Activated naive CD4-positive, alpha-beta T cell treated with anti-CD3 and anti-CD28 coated beads, Interleukin-2, amount 50 U/mL, for 24 hours (primary cell): ENCODE data around the gene DCP2.
A peak's percentile ranks its signal among the peaks of the same experiment; 100 is the strongest.

Experiments used
- H3K27ac Mint-ChIP-seq: one replicate; pipeline ENCODE4 v1.8.0; 2021; ENCODE audit warnings: mild to moderate bottlenecking, mixed read lengths
- H3K27me3 Mint-ChIP-seq: one replicate; pipeline ENCODE4 v1.8.0; 2021; ENCODE audit warnings: mixed read lengths
- H3K36me3 Mint-ChIP-seq: one replicate; pipeline ENCODE4 v1.8.0; 2021; ENCODE audit warnings: mixed read lengths
- H3K4me1 Mint-ChIP-seq: one replicate; pipeline ENCODE4 v1.8.0; 2021; ENCODE audit warnings: mixed read lengths
- H3K4me3 Mint-ChIP-seq: one replicate; pipeline ENCODE4 v1.8.0; 2021; ENCODE audit warnings: mild to moderate bottlenecking, mixed read lengths
- H3K9me3 Mint-ChIP-seq: one replicate; pipeline ENCODE4 v1.8.0; 2021; ENCODE audit warnings: mixed read lengths

Gene DCP2

DNA sequence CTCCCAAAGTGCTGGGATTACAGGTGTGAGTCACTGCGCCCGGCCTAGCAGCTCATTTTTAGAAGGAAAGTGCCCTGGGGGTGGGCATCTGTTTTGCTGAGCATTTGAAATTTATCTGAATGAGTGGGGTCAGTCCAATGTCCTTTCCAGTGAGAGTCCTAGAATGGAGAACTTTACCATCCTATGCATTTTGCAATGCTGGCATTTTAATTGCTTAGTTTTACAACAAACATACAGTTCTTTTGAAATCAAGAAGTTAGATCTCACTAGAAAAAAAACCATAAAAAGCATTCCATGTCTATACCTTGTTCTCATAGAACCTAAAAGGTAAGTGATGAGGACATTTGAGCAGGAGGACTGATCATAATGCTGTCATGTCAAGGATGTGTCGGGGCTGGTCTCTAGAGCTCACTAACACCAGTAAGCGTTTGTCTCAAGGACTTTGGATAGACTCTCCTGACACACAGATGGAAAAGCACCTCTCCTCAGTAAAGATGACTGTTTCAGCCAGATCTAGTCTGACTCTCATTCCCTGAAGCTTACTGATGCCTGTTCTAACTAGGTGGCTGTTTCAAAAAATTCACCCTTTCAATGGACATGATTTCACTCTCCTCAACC lies 83.9 kb downstream of the DCP2 start:
- Mint-ChIP-seq H3K4me3 (no peak overlapping the region), H3K36me3 (no peaks in the 10 kb centered on the region), H3K4me1 (peaks cover 50% of the 10 kb centered on the region), H3K27ac (no peak overlapping the region), H3K9me3 (no peaks in the 10 kb centered on the region), H3K27me3 (no peaks in the 10 kb centered on the region)

DNA sequence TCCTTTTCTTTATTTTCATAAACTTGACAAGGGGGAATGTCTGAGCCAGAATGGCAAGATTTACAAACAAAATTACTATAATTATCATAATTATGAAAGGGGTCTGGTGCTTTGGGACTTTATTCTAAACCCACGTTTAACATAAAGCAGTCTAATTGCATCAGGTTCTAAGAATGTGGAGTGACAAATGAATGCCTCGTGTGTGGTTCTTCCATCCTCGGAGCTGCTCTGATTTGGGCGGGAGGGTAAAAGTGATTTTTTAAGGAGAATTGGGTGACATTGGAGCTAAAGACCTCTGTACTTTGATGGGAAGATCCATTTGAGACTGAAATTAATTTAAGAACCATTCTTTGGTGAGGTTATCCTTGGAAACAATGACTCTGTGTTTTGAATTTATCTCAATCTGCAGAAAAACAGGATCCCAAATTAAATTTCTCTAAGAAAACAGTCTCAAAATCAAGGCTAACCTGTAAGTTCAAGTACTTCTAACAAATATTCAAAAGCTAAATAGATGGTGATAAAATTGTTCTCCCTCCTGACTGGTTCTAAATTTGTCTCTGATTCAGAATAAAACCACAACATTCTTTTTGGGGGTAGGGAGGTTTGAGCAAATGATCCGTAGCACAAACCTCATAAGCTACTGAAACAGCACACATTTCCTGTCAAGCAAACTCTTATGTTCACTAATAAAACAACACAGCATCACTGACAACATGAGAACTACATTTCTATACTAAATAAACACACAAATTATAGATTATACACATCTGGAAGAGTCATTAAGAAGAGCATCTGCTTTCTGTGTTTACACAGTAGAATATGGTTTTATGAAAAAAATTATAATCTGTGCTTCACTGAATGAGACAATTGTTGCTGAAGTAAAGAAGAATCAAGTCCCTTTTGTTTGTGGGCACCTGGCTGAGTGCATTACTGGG lies 85.5 kb downstream of the DCP2 start:
- peaks cover 54% of the 10 kb centered on the region for H3K4me1 Mint-ChIP-seq

DNA sequence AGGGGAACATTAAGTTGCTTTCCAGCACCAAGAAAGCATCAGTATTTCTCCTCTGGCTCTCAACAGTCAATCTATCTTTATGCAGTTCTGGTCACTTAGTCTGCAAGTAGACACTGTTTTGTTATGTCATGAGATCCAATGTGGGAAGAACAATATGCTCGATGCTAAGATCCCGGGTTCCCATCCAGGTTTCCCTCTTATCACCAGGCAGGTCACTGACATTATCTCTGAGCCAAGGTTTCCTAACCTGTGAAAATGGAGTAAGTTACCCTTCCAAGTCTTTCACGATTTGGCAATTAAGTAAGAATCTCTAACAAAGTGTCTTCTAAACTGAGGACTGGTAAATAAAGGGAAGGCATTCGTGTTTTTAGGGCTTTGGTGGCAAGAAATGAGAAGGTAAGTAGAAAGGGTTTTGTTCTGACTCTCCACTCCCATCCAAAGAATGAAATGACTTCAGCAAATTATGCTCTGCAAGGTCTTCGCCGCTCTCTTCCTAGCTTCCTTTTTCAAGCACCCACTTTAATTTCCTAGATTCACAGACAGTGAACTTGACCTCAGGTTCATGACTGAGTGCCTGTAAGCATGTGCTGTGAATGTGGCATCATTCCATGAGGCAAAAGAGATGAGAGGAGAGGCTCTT lies 86.4 kb downstream of the DCP2 start:
- peak overlapping the region; percentile 20 for H3K27ac Mint-ChIP-seq
- no peak overlapping the region for H3K4me3 Mint-ChIP-seq
- H3K4me1 Mint-ChIP-seq: peaks cover 54% of the 10 kb centered on the region
- peaks cover 2% of the 10 kb centered on the region for H3K36me3 Mint-ChIP-seq
- no peaks in the 10 kb centered on the region for H3K9me3 Mint-ChIP-seq
- no peaks in the 10 kb centered on the region for H3K27me3 Mint-ChIP-seq

More for the DNA sequence above, 85.5 kb downstream of the DCP2 start:
- H3K27ac Mint-ChIP-seq: peak overlapping the region; percentile 36
- peaks cover 2% of the 10 kb centered on the region for H3K36me3 Mint-ChIP-seq
- no peak overlapping the region for H3K4me3 Mint-ChIP-seq
- no peaks in the 10 kb centered on the region for H3K27me3 Mint-ChIP-seq
- no peaks in the 10 kb centered on the region for H3K9me3 Mint-ChIP-seq

DNA sequence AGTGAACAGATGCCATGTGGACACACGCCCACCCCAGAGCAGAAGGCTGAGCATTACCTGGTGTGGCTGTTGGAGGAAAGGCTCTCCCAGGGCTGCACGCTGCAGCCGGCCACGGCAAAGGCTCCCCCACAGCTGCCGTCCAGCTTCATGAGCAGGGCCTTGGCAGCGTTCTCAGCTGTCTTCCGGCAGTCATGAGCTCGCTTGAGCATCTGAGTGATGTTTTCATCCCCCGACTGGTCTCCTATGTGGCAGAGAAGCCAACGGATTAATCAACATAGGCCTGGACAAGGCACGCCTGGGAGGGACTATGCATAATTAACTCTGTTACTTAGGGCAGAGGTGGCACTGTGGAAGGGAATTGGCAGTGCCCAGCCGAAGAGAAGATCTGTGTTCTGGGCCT lies 87.3 kb downstream of the DCP2 start:
- no peak overlapping the region for H3K27ac Mint-ChIP-seq
- H3K36me3 Mint-ChIP-seq: peaks cover 2% of the 10 kb centered on the region
- no peaks in the 10 kb centered on the region for H3K27me3 Mint-ChIP-seq
- no peak overlapping the region for H3K4me3 Mint-ChIP-seq
- H3K4me1 Mint-ChIP-seq: peaks cover 52% of the 10 kb centered on the region
- no peaks in the 10 kb centered on the region for H3K9me3 Mint-ChIP-seq

DNA sequence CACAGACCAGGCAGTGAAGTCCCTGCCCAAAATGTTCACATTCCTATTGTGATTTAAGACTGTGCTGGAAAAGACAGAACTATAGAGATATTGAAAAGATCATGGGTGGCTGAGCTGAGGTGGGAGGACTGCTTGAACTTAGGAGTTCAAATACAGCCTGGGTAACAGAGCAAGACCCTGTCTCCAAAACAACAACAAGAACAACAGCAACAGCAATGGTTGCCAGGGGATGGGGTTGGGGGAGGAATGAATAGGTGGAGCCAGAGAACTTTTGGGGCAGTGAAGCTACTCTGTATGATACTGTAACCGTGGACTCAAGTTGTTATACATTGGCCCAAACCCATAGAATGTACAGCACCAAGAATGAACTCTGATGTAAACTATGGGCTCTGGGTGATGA lies 88.2 kb downstream of the DCP2 start:
- Mint-ChIP-seq H3K9me3 (no peaks in the 10 kb centered on the region), H3K4me1 (peaks cover 43% of the 10 kb centered on the region), H3K4me3 (no peak overlapping the region), H3K27me3 (no peaks in the 10 kb centered on the region), H3K36me3 (peaks cover 2% of the 10 kb centered on the region), H3K27ac (no peak overlapping the region)

DNA sequence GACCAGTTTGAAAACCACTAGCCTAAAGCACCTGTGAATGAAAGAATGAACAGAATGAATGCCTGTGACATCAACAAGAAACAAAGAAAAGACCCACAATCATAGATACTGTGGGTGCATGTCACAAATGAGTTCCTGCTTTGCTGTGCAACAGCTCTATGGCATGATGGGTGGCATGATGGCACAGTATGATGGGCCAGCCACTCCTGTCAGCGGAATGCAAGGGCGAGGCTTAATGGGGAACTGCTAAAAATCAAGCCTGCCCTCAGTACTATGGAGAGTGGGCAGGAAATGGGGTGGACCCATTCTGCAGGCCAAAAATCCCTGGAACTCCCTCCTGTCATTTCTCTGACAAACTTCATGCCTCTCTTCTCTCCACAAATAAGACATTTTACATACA lies 89.0 kb downstream of the DCP2 start:
- no peak overlapping the region for H3K27ac Mint-ChIP-seq
- H3K4me1 Mint-ChIP-seq: peaks cover 41% of the 10 kb centered on the region
- peaks cover 2% of the 10 kb centered on the region for H3K36me3 Mint-ChIP-seq
- no peaks in the 10 kb centered on the region for H3K9me3 Mint-ChIP-seq
- H3K4me3 Mint-ChIP-seq: no peak overlapping the region
- H3K27me3 Mint-ChIP-seq: no peaks in the 10 kb centered on the region

DNA sequence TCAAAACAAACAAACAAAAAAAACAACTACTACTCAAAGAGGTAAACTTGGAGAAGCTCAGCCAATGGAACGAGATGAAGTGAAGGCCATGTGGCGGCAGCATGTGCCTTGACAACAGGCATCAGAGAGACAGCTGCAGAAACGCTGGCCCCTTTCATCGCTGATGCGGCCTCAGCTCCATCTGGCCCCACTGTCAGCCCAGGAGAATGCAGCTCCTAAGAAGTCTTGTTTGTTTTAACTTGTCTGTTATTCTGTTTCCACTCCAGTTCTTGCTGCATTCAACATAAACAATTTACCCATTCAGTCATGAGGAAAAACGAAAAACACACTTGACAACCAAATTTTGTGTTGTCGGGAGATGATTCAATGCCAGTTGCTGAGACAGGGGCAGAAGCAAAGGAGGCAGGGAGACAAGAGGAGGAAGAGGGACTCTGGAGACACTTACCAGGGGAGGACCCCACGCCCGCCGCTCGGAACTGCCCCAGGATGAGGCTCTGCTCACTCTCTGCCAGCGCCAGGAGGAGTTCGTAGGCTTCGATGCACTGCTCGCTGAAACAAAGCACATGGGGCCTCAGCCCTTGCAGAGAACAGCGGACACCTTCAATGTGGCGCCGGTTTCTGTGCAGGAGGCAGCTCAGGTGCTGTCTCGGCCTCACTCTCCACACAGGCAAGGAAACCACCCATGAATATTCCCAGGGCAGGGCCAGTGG lies 91.2 kb downstream of the DCP2 start:
- H3K4me1 Mint-ChIP-seq: peaks cover 28% of the 10 kb centered on the region
- H3K27me3 Mint-ChIP-seq: no peaks in the 10 kb centered on the region
- H3K4me3 Mint-ChIP-seq: no peak overlapping the region
- no peak overlapping the region for H3K27ac Mint-ChIP-seq
- no peaks in the 10 kb centered on the region for H3K9me3 Mint-ChIP-seq
- peaks cover 2% of the 10 kb centered on the region for H3K36me3 Mint-ChIP-seq

DNA sequence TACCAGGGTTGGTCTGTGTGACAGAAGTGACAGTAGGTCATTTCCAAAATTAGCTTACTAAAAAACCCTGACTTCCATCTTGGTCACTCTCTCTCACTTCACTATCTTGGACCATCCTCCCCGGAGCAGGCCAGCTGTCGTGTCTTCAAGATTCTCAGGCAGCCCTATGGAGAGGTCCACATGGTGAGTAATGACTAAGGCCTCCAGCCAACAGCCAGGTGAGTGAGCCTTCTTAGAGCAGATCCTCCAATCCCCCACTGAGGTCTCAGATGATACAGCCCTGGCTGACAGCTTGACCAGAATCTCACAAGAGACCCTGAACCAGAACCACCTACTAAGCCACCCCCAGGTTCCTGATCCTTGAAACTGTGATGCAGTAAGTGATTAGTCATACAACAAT lies 92.0 kb downstream of the DCP2 start:
- Mint-ChIP-seq H3K4me1 (peaks cover 29% of the 10 kb centered on the region), H3K27ac (no peak overlapping the region), H3K9me3 (no peaks in the 10 kb centered on the region), H3K4me3 (no peak overlapping the region), H3K27me3 (no peaks in the 10 kb centered on the region), H3K36me3 (peaks cover 2% of the 10 kb centered on the region)
